ENCODE measurements around the gene GRM7.

DNA sequence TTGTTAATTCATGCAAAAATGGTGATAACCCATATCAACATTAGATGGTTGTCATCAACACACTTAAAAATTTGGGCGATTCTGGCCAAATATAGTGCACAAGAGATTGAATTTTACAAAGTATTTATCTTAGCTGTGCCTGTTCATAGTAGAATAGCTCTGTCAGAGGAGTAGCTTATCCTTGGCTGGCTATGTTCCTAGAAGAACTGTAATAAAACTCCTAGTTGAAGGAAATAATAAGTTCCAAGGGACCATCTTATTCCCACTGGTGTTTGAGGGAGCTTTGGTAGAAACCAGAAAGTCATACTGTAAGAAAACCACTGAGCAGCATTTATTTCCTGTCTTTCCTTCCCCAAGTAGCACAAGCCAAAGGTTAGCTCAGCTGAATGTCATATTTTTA, 201.8 kb downstream of the GRM7 start:
- no peak for TF ChIP-seq POLR2A (IDR thresholded peaks at IDR 0.05)
- no peak for TF ChIP-seq CTCF (IDR thresholded peaks at IDR 0.05)
- no peak for TF ChIP-seq POLR2AphosphoS5 (IDR thresholded peaks at IDR 0.05)
